Measurements from ENCODE around the gene IL34. TPM values are rescaled to one million over a fixed set of nuclear protein-coding genes. Genes with fewer than 3 reads are reported as not detected.

The IL34 gene
- total RNA-seq, 1 donor from 2014 or later = 2.0 TPM

DNA sequence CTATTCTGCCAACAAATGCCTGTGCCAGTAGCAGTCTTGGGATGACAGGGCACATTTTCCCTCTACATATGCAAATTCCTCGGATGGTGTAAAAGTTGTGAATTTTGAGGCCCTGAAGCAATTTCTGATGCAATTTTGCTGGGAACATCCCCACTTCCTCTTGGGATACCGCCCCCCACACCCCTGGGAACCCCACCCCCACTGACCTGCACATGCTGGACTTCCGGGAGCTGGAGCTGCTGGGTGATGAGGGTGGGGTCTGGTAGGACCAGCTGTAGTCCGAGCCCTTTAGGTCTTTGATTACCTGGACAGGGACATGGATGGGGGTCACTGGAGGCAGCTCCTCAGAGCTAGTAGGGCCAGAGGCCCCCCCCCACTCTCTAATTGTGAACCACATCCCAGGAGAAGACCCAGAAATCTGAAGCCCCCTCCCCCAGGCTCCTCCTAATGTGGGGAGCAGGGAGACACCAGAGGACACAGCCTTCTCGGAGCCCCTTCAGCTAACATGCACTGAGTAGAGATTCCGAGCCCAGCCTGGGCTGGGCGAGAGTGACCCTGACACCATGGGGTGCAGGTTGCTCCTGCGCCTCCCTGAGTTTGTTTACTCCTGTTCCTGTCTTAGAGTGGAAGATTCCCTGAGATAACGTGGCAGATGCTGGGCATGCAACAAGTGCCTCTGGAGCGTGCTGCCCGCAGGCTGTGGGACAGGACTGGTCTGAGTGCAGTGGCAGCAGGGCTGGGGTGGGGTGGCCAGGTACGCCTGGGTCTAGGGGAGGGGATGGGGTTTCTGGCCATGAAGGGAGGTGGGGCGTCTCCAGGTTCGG, 30.5 kb downstream of the IL34 start:
- DNase-seq (ENCODE audit: low read depth in 2 of 2) = no peak

DNA sequence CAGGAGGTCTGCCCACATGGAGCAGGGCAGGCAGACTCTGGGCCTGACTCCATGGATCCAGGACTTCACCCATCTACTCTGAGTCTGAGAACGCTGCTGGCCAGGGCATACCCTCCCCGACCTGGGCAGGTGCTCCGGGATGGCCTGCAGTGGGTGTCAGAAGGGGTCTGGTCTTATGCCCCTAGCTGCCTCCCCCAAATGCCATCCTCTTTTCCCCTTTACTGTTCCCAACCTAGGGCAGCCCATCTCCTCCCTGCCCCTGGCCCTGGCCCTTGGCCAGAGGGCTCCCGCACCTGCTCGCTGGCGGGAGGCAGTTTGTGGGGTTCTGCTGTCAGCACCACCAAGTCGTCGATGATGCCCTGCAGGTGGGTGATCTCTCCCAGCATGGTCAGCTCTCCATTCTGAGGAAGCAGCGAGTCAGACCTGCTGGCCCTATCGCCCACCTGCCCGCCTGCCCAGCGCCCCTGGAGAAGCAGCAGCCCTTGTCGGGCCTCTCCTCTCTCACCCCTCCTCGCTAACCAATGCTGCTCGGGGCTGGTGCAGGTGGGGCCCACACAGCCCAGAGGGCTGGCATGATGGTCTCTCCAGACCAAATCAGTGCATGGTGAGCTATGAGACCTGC, 31.3 kb downstream of the IL34 start:
- no peak for DNase-seq (ENCODE audit: low read depth in 2 of 2)

DNA sequence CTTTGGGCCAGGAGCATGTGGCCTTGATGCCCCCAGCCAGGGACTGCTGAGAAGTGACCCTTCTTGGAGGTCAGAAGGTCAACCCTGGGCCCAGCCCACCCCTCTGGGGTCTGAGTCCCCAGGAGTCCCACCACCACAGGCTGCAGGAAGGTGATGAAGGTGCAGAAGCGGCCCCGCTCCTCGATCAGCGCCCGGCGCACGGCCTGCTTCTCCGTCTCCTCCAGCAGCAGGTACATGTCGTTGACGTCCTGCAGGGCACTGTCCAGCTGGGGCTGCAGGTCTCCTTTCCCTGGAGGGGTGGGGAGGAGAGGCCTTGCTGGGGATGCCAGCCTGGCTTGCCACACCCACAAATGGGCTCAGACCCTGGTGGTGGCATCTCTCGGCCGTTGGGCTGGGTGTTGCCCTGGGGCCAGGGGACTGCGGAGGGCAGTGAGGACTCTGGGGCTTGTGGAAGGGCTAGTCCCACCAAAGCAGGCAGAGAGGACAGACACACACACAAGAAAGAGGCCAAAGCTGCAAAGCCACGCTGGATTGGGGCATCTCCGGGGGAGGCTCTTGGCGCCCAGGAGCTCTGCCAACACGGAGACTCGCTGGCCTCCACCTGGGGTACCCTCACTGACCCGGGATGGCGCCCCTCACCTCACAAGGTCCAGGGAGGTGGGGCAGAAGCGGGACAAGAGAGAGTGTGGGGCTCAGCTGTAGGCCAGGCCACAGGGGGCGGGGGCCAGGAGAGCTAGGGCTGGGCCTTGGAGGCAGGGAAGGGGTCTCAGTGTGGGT, 31.9 kb downstream of the IL34 start:
- DNase-seq (ENCODE audit: low read depth in 2 of 2) = no peak

DNA sequence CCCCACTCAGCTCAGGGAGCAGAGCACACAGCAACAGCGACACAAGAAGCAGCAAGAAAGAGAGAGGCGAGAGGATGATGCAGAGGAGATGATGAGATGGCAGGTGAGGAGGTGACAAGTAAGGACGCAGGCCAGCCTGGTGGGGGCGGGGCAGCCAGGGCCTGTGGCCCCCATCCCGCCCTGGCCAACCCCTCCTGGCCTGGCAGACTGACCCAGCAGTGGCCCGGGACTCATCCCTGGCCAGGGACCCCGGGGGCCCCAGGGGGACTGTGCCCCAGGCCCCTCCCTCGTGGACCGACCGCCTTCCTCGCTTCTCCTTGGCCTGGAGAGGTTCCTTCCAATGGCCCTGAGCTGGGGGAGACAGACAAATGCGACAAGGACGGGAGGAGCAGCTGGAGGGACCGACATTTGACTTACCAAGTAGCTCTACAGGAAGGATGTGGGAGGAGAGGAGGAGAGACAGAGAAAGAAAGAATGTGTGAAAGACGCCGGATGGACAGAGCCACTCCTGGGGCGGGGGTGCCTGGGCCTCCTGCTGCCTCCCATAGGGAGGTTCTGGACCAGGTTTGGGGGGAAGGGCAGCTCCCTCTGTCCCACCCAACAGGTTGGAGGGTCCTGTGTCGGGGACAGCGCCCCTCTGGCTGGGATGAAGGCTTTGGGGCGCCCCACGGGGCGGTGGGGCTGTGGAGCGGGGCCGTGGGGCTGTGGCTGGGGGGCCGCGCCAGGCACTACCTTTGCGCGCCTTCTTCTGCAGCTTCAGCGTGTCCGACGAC, 32.7 kb downstream of the IL34 start:
- DNase-seq (ENCODE audit: low read depth in 2 of 2) = no peak

DNA sequence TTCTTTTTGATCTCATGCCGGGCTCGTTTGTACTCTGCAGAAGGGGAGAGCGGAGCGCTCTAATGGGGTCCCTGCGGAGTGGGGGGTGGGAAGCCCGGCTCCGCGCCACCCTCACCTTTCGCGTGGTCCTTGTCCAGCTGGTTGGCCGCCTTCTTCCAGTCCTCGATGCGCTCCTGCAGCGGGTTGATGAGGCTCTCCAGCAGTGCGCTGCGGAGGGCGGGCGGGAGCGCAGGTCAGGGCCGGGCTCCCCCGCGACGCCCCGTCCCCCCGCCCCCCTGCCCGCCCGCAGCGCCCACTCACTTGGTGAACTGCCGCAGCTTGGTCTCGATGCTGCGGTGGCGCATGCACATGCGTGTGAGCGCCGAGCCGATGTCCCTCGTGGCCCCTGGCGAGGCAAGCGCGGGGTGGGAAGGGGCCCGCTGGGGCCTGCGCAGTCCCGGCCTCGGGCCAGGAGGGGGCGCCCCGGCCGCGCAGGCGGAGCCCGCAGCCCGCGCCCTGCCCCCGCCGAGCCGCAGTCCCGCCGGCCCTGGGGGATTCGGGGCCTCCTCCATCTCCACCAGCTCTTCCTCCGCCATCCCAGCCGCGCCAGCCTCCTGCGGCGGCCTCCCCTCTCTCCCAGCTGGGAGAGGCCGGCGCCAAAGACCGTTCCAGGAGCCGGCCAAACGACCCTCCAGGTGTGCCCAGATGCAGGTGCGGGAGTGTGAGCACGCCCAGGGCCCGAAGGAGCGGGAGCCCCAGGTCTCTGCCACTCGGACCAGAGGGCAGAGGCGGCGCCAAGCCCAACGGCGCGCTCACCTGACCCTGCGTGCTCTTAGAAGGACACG, 33.5 kb downstream of the IL34 start:
- DNase-seq (ENCODE audit: low read depth in 2 of 2) = no peak

DNA sequence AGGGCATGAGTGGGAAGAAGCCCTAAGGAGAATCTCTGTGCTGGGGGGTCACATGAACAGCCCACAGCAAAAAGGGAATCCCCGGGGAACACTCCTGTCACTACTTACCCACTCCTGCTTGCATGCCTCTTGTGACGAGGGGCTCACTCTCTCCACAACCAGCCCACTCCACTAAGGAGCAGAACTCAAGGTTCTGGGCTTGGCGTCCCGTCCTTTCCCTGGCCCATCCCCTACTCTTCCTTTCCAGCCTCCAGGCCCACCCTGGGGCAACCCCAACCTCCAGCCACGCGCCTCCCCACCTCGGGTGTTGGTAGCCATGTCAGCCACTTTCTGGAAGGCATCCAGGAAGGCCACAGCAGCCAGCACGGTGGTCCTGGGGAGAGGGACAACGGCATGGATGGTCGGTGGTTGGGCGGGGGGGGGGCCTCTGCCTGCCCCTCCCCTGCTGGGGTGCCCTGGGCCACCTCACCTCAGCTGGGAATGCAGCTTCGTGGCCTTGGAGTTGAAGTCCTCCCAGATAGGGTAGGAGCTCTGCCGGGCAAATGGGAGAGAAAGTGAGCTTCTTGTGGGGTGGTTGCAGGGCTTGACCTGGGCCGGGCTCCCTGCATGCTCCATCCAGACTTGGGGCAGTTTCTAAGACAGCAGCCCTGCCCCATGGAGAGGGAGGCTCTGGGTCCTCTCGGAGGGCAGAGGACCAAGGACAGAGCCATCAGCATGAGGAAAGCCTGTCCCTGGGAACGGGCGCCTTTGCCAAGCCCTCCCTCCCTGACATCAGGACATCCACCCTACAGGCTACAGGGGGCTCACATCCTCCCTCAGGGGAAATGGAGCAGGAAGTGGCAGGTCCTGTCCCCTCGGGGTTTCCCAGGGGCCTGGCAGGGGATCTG, 34.4 kb downstream of the IL34 start:
- DNase-seq (ENCODE audit: low read depth in 2 of 2) = peak in 1 of 2 donors; percentile 46

DNA sequence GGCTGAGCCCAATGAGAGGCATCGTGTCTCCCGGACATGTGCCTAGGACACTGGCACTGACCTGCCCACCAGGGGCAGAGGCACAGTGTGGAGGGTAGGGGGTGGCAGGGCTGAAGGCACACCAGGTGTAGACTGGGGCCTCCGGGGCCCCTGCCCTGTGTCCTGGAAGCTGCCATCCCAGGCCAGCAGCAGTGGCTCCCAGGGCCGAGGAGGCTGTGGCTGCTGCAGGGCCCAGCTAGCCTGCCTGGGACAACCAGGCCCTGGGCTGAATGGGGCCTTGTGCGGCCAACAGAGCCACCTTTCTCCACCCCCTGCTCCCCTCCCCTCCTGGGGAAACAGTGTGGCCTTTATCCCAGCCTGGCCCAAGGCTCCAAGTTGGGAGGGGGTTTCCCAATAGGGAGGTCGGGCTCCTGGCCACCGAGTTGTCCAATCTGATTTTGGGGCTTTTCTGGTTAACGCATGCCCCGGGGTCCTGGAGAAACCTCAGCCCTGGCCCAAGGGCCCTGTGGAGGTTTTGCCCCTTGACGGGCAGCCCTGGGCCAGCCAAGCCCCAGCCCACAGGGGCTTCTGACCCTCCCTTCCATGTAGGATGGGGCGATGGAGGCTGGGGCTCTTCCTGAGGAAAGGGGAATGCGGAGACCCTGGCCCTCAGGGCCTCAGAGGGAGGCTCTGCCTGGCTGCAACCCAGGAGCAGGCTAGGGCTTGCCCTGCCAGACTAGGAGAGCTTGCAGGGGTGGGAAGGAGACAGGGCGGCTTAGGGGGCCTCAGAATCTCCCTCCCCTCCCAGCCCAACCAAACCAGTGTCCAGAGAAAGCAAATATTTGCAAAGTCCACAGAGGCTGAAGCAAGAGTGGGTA, 35.3 kb downstream of the IL34 start:
- no peak for DNase-seq (ENCODE audit: low read depth in 2 of 2)

DNA sequence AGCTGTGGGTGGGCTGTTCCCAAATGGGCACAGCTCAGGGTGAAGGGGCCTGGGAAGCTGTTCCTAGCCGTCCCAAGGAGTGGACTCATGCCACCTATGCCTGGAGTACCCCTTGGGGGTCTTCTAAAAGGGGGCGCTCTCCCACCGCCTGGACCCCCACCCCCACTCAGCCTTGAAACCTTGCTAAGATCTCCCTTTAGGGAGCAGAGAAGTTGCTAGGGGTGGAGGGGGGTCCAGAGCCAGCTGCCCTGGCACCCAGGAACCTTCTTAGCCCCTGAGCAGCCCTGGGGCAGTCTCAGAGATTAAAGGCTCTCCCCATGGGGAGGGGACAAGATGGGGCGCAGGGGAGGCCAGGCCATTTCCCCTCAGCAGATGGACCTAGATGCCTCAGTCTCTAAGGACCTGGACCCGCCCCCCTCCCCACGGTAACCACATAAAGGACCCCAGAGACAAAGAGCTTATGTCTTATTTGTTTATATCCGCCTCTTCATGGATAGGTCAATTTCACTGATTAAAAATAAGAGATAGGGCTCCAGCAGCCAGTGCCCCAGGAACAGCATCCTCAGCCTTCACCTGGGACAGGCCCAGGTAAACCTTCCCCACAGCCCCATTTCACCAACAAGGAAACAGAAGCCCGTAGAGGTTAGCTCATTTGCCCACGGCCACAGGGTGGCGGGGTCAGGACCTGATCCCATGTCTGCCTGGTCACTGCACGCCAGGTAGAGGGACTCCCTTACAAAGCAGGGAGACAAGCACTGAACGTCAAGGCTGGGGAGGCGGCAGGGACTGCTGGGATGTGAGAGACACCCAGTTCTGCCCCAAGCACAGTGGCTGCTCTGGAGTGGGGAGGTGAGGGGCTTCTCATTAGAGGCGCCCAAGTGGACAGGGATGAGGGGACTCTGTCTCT, 36.1 kb downstream of the IL34 start:
- no peak for DNase-seq (ENCODE audit: low read depth in 2 of 2)

DNA sequence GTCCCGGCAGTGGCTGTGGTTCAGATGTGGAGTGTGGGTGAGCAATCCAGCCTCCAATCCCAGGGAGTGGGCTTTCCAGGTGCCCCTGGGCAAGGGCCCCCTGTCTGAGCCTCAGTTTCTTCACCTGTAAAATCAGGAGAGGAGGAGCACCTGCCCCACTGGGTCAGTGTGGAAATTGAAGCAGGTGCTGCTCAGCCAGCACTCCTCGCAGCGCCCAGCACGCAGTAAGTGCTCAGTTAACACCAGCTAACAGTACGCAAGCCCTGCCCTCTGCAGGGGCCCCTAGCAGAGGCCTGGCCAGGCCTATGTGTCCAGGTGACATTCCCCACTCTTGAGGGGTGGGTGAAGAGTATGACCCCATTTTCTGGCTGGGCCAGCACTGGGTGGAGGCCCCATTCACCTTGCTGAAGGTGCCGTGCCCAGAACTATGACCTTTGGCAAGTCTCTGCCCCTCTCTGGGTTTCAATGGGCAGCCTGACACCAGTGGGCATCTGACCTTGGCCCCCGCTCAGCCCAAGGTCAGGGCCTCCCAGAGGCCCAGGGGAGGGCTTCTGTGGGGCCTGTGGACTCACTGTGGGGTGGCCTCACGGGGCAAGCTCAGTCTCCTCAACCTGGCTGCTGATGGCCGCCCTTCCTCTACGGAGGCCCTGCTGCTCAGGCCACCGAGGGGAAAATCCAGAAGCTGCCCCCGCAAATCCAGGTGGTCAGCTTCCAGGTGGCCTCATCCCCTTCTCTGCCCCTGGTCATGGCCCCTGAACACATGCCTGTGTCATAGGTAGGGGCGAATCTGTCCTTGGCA, 37.0 kb downstream of the IL34 start:
- DNase-seq (ENCODE audit: low read depth in 2 of 2) = no peak

DNA sequence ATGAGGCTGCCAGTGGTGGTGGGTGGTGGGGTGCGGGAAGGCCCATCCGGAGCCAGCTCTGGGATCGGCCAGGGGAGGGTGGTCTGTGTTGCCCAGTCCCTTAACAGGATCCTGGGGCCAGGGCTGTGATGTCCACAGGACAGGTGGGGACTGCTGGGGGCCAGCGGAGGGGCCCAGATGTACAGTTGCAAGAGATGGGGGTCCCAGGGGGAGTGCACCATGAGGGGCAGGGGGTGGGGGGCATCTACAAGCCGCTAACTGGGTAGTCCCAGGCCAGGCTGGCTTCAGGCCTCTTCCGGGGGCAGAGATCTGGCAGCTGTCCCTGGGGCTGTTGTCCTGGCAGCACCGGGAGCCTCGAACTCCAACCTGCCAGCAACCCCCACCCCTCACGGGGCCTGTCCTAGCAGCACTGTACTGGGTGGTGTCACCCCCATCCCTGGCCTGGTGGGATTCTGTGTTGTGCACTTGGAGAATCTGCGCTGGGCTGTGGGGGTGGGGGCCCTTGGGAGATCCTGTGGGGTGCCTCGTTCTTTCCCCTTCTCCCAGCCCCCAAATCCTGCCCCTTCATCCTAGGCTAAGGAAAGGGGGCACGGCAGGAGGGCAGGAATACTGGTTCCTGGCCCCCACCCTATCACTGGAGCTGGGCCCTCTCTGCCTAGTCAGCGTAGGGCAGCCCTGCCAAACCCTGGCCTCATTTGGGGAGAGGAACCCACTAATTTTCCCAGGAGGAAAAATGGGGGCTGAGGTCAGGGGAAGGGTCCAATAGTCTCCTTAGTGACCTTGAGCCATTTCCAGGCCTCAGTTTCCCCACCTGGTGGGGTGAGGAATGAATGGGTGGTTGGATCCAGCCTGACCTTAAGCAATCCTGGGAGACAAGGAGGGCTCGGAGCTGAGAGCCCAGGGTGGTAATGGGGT, 38.0 kb downstream of the IL34 start:
- no peak for DNase-seq (ENCODE audit: low read depth in 2 of 2)

DNA sequence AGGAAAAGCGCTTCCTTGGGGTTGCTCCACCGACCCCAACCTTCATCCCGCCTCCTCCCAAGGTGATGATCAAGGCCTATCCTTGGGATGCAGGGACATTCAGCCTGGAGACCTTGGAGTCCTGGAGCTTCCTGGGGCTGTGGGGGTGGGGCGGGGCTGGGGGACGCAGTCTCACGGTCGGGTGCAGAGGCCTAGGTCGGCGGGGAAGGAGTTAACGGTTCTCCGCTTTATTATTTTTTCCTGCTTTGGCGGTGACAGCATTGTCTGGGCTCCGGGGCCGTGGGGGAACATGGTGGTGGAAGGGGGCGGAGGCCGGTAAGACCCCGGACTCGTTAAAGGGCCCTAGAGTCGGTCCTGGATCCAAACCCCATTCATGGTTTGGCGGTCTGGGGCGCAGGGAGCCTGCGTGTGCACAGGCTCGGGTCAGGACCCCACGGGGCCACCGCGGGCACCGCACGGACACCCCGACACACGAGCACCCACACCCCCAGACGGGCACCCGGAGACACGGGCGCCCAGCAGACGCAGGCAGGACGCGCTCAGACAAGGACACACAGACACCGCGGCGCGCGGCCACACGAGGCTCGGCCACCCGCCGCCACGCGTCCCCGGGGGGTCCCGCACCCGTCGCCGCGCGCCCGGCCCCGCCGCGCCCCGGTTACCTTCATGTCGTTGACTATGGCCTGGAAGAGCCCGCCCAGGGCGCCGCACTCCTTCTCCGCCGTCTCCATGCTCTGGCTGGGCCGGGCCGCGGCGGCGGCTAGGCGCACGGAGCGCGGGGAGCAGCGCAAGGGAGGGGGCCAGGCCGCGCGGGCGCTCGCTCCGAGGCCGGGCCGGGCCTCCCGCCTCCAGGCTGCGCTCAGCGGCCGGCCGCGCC, 38.9 kb downstream of the IL34 start:
- DNase-seq (ENCODE audit: low read depth in 2 of 2) = peak in 1 of 2 donors; percentile 33

DNA sequence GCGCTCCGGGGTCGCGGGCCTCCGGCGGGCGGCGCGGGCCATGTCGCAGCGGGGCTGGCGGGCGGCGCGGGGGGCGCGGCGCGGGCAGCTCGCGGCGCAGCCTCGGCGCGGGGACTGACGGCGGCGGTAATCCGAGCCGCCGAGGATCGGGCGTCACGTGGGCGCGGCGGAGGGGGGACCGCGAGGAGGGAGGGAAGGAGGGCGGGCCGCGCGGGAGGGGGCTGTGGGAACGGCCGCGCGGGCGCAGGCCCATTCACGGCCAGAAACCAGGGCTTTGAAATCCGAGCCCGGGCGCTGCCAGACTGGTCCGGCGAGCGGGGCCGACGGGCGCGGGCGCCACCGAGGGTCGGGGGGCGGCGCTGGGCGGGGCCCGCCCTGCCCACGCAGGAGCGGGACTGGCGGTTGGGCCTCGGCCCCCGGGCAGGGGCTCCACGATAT, 39.6 kb downstream of the IL34 start, which contains the start of gene MTSS2:
Gene MTSS2 (minus strand): TSS at position 116 of the 438 bp plus-strand sequence. CDS start 262 bp downstream, outside the sequence.
- peak; percentile 84 to 92 for DNase-seq (ENCODE audit: low read depth in 2 of 2)

DNA sequence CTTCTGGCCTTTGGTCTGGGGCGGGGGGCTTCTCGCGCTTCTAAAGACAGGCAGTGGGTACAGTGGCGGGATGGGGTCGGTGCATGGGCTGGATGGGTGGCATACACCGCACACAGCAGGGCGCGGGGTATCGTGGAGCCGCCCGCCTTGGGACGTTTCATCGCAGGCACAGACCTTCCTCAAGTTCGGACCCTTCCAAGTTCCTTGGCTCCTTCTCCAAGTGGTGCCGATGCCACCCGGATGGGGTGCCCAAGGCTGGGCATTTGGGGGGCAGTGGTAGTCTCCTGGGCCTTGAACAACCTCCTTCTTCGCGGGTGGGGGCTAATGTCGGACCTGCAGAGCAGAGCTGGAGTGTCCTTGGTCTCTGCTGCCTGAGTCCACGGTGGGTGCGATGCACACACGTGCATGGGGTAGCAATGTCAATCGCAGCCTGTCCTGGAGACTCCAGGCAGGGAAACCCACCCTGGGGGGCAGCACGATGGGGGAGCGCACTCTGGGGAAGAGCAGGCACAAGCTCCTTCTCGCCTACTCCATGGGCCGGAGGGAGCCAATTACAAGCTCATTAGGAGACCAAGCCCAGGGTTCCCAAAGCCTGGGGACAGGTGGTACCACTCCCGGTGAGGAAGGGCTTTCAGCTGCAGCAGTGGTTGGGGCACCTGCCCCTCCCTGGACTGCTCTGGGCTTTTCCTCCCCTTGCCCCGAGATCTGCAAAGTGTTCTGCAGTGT, 40.2 kb downstream of the IL34 start:
- no peak for DNase-seq (ENCODE audit: low read depth in 2 of 2)

DNA sequence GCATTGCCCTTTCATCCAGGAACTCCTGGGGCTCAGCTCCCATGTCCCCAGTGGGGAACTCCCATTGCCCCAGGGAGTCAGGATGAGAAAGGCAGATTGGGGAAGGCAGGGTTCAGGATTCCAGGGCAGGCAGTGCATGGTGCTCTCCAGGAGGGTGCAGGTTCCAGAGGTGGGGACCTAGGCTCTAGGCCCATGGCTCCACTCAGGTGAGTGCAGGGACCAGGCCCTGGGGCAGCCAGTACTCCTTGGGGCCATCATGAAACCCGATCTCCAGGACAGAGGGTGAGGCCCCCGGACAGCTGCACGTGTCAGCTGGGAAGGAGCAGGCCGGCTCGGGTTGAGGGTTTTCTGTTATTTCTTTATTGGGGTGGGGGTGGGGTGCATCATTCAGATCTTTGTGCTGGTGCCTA, 40.7 kb downstream of the IL34 start:
- no peak for DNase-seq (ENCODE audit: low read depth in 2 of 2)
